ENCODE measurements around the gene VWC2L.

The VWC2L gene

GRCh38 chr2:214604861-214605260, 194.0 kb downstream of the VWC2L start:
- no peak for FAIRE-seq

DNA sequence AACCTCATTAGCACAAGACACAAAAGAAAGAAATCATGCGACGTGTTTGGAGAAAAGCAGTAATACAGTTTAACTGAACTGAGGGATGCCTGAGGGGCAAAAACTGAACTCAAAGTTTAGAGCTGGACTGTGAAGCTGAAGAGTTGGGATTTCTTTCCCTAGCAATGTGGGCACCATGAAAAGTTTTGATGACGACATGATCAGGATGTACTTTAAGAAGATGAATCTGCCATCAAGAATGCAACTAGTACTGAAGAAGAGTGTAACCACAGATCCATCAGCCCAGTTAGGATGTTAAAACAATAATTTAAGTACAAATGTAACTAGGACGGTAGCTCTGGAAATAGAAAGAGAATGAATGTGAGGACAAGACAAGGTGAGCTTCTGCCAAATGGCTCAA, 196.2 kb downstream of the VWC2L start:
- FAIRE-seq: no peak

GRCh38 chr2:214611015-214611414, 200.2 kb downstream of the VWC2L start:
- no peak for FAIRE-seq

DNA sequence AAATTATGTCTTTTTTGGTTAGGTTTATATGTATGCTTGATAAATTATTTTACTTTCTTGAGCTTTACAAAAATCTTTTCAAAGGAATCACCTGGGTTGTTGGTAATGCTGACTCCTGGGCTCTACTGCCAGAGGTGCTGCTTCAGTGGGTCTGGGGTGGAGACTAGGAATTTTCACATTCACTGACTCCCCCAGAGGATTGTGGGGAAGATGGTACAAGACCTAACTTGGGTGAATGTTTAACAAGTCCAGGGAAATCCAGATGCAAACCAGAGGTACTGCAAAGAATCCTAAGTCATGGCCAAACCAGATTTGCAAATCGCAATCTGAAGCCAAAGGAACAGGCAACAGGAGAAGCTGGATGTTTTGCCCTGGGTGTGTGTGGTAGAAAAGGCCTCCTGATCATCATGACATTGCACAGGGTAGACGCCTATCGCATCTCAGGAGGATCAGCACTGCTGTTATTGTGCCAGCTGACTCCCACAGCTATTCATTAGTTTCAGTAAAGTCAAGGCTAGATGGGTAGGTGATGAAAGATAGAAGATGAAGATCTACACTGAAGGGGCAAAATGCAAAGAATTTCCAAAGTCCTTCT, 213.4 kb downstream of the VWC2L start:
- FAIRE-seq: no peak

- FAIRE-seq: no peak
These were observed 217.2 kb downstream of the VWC2L start for GRCh38 chr2:214628091-214628490.
